HG03469 (cell line): ENCODE results near the gene HOXC10.
A peak's percentile ranks its signal among the peaks of the same experiment; 100 is the strongest.

Experiments used
- ATAC-seq: cut with Tn5 transposase; IDR thresholded peaks from one replicate; pipeline ENCODE4 v1.9.1; 2021; ENCODE audit warnings: mild to moderate bottlenecking, moderate library complexity, moderate number of reproducible peaks; ENCODE audit not compliant: unreplicated experiment

Gene HOXC10

DNA sequence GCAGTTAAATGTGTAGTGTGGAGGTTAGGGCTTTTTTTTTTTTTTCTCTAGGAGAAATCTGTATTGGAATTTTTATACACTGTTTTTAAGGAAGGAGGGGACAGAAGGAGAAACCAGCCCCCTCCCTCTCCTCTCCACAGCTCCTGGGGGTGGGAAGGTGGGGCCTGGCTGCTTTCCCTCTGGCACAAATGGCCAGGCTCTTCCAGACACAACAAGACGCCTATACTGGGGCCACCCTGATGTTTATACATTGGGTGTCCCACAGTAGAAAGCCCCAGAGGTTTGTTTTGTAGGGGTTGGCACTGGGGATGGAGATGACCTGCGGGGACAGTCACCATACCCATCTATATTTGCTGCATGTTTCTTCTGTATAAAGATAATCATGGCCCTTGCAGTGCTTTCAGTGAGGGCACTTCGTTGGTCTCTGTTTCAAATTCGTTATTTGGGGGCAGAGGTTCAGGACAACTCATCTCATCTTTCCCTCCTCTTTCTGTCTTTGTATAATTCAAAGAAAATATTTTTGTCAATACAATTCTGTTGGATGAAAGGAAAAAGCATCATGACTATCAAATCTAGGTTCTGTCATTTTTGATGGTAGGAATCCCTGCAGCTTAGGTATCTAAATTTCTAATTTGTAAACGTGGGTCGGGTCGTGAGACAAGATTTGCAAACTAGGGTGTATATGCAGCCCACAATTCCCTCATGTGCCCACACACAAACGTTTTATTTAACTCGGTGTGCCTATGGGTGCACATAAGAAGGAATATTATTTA, 7.9 kb upstream of the HOXC10 start:
- ATAC-seq = no peak

DNA sequence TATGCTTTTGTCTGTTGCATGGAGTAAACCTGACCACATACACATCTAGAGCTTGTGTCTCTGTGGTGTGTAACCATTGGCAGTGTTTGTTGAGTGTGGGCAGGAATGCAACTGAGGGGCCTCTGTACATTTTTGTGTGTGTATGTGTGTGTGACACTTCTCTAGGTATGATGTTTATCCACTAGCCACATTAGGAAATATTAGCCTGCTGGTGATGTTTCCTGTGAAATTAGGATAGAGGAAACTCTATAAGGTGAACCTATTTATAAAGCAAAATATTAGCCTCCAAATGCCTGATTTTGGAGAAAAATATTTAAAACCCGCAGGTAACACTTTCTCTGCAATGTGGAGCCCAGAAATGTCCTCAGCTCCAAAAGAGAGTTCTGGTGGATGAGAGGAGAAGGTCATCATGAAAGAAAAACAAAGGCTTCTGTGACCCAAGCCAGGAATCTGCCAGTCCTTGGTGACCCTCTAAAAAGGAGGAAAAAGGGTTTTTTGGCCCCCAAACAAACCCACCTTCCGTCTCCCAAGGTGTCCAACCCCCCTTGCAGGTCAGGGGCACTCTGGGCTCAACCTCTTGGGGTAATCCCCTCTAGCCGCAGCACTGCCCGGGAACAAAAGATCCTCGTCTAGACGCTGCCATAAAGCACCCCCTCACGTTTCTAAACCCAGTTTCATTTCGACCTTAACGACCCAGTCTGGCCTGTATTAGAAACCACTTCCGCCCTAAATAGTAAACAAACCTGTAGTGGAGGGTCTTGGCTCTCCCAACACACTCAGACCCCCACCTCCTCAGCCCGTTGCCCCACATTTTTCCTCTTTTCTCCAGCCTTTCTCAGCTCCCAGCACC, 7.1 kb upstream of the HOXC10 start:
- ATAC-seq = no peak

DNA sequence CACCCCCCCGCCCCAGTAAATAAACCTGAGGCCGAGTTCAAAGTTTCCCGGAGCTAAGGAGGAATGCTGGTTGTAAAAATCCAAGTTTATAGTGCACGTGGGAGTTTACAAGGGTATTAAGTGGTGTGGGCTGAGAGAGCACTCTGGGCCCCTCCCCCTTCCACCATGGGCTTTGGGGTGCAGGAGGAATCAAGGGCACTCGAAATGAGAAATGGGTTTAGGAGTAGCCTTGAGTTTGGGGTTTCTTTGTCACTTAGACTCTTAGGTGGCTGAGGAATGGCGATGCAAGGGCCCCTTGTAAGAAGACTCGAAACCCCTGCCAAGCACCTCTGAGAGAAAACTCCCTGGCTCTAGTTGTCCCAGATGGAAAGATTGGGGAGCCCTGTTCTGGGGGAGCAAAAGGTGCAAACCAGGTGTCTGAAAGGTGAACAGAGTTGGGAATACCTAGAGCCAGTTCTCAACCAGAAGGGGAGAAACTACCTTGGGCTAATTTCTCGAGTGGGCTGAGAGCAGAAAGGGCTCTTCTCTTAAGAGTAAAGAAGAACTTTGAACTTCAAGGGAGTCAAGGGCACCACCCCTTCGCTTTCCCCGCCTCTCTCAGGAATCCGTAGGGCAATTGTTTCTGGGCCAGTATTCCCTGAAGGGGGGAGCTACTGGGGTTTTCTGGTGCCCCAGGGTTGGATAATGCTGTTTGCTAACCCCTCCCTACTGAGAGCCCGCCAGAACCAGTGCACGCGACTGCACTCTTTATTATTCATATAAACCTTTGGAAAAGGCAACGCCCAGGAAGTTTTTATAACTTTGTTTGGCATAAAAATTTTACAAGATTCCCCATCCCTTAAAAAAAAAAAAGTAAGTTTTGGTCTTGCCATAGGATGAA, 6.2 kb upstream of the HOXC10 start:
- ATAC-seq = no peak

DNA sequence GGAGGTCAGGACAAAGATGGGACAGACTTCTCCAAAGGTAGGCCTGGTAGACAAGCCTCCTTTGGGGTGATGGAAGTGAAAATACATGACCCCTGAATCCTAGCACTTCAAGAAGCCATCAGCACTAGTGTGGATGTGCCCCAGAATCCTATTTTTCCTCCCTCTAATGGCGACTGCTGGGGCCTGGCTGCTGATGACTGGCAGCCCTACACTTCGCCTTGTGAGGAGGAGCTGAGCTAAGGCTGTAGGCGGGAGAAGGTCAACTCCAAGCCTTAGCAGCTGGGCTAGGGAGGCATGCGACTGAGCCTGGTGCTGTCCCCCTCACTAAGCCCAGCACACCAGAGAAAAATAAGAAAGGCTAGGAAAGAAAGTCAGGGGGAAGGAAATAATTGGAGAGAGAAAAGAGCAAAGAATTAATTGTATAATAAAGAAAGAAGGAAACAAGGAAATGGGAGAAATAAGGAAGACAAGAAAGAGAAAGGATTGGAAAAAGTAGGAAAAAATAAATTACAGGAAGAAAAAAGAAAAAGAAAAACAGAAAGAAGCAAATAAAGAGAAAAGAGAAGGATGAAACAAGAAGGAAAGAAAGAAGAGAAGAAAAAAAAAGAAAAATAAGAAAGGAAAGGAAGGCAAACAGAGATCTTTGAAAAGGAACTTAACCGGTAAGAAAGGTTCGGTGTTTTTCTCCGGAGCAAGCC, 4.7 kb upstream of the HOXC10 start:
- no peak for ATAC-seq

DNA sequence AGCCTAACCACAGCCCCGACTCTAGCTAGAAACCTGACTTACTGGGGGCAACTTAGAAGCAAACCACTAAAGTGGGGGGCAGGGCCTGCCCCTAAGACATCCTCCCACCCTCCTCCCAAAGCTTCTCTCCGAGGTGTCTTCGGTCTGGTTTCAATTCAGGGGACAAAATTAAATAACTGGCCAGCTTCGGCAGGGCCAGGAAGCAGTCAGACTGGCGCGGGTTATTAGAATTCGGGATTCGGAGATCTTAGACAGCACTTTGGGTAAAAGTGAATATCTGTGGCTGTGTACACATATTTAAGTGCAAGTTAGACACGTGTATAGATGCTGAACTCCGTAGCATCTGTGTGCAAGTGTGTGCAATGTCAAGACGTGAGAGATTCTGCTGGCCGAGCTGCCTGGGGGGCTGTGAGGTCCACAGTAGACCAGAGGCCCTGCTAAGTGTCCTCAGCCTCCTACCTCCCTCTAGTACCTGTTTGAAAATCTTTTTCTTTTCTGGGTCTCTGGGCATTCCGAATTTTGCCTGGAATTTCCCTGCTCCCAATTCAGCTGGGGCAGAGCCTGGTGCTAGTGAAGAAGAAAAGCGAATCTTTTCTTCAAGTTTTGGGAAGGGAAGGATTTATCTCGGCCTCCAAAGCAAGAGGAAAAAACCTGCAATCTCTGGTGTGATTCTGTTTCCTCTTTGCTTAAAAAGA, 4.0 kb upstream of the HOXC10 start:
- no peak for ATAC-seq

DNA sequence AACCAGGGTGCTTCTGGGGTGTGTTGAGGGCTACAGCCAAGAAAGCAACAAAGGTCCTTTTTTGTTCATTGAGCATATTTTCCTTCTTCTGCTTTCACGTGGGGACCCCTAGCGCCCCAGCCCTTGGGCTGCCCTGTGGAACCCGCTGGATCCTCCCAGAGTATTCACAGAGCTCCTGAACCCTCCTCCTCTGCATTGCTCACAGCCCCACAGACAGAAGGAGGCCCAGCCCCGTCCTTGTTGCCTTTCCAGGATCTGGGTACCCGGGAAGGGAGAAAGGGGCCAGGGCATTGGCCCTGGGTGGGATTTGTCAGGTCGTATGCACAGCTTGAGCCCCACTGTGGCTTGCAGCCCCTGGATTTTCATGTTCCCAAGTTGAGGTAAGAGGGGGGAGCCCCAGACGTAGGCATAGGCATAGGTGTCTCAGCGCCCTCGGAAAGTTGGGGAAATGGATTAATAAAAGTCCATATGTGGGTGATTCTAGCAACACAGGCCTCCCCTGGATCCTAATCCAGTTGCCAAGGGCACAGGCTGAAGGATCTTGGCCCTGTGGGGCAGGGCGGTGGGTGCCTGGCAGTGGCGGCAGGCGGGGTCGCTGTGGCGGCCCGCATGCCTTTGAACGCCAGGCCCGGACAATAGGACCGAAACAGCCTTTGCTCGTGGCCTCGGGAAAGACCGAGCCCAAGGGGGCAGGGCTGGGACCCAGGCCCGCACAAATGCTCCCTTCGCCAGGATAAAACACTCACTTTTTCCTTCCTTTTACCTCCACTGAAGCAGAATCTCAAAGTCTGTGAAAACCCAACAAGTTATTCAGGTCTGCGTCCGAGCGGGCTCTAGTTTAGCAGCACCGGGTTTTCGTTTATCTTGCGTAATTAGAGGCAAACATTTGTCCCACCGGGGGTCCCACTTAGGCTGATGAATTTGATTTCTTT, 3.0 kb upstream of the HOXC10 start:
- no peak for ATAC-seq

DNA sequence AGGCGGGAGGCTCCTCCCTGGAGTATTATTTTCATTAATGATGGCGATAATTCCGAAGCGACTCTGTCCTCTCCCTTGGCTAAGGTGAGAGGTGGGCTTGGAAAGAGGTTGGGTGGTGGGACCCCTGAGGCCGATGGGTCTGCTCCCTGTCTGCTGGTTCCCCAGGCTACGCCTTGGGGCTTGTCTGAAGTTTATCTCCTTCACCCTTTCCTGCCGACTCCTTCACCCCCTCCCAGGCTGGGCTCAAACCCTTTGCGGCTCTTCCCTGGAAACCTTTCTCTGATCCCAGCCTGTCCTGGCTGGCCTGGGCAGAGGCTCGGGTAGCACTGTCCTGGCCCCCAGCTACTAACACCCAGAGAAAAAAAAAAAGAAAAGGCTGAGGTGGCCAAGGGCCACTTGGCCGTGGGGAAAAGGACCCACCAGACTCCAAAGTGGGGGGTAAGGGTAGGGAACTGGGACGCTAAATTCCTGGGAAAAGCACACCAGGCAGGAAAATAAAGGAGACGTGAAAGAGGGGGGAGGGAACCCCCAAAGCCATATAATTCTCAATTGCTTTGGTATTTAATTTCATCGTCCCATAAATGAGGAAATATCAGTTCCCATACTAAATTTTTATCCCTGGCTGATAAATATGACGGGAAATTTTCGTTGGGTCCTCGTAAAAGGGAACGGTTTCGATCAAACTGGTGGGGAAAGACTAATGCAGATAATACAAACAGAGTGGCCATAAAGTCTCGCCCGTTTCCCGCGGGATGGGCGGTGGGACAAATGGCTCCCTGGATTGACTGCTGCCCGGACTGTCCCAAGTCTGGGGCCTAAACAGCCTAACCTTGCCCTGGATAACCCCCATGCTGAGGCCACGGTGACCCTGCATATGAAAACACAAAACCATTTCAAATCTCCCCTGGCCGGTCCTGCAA, 2.0 kb upstream of the HOXC10 start:
- no peak for ATAC-seq

DNA sequence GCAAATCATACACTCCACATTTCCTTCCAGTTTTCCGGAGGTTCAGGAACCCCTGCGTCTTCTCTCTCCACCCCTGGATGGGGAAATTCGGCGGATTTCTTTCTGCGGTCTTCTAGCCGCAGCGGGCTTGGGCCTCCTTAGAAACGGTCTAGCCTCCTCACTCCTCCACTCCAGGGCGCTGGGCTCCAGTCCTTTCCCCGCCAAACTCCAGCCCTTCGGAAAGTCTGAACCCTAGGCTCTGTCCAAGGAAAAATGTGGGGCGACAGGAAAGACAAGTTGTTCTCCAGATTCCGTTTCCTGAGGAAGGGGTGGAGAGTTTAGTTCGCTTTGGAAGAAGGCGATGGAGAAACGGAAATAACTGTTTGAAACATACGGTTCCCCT, 1.4 kb upstream of the HOXC10 start:
- no peak for ATAC-seq

DNA sequence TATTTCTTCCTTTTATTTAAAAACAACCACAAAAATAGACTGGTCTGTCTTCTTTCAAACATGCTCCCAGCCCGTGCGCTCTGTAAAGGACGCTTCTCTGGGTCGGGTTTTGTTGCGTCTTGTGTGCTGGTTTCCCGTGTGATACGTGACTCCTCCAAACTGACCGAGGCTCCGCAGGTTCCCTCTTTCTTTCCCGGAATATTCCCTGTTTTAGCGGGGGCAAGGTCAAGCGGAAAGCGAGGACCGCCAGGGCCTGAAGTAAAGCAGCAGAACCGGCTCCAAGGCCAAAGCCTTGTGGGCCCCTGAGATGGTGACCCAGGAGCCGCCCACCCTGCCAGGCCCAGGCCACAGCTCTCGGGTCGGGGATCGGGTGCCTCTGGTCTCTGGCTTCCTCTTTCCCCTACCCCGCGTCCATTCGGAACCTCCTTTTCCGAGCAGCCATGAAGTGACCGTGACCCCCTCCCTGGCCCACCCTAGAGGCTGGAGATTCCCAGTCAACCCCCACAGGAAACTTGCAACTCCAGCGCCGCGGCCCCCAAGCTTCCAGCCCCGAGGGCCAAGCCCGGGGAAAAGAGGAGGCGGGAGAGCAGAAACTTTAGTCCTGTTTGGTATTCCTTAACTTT, 885 bp upstream of the HOXC10 start:
- no peak for ATAC-seq

DNA sequence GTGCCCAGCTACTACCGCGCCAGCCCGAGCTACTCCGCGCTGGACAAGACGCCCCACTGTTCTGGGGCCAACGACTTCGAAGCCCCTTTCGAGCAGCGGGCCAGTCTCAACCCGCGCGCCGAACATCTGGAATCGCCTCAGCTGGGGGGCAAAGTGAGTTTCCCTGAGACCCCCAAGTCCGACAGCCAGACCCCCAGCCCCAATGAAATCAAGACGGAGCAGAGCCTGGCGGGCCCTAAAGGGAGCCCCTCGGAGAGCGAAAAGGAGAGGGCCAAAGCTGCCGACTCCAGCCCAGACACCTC, 697 bp downstream of the HOXC10 start:
- no peak for ATAC-seq

DNA sequence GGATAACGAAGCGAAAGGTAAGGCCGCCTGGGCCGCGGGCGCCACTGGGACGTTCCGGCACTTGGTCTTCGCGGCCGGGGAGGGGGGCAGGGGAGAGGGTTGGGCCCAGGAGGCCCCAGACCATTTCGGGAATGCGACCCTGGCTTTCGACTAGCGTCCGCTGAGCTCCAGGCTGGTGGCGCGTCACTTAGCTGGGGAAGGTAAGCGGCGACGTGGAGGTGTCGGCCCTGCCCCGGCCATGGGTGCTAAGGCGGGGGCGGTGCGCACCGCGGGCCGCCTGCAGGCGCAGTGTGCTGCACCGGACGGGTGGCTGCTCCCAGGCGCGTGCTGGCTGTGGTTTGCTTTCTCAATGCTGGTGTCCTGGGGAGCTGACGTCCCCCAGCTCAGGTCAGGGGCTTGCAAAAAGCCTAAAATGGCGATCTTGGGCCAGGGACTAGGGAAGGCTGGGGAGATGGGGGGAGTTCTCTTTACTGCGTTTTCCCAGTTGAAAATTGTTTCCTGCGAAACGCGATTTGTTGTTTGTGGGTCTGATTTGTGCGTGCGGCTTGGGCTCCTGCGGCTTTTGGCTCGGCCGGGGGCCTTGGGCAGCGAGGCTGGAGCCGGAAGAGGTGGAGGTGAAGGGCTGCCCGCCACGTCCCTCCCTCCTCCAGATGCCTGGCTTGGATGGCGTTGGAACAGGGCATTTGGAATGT, 1.2 kb downstream of the HOXC10 start:
- ATAC-seq = no peak

DNA sequence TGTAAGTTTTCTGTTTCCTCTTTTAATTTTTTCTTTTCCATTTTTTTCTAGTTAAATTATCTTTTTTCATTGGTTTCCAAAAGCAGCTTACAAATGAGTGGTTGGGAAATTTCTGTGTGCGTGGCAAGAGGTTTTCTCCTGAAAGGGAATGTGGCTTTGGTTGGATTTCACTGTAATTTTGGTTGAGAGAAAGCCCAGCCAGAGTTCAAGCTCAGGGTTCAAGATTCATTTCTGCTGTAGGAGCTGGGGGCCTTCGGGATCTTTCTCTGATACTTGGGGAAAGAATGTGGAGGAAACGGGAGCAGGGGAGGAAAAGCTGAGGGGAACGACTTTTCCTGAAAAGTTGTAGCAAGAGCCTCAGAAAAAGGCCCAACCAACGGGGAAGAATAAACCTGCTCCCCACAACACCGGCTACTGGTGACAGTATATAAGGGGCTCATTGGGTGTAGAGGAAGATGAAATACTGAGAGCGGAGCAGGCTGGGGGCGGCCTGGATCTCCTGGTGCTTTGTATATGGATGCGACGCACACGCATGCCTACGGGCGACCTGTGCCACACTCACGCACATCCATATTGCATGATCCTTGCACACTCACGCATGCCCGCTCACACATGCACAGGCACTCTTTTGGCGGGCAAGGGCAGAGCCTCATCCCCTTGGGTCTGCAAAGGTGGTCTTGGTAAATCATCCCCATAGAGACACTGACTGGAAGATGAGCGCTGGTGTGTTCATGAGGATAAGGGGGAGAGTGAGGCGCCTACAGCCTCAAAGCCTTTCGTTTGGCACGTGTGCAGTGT, 1.9 kb downstream of the HOXC10 start:
- ATAC-seq = no peak

DNA sequence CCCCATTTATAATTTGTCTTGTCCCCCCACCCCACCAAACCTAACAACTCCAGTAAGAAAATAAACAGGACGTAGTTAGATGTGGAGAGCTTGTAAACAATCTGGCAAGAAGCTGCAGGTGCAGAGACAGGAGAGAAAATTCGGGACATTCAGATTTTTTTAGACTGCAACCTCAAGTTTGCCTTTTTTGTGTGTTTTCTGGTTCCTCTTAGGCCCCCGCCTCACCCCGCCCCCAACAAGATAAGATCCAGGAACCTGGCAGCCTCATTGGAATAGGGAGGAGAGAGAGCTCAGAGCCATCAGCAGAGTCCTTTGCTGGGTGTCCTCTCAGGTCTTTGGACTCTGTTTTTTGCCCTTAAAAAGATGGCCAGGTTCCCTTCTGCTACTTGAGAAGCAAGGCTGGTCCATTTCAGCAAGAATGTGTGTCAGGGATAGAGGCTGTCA, 2.9 kb downstream of the HOXC10 start:
- ATAC-seq = no peak

DNA sequence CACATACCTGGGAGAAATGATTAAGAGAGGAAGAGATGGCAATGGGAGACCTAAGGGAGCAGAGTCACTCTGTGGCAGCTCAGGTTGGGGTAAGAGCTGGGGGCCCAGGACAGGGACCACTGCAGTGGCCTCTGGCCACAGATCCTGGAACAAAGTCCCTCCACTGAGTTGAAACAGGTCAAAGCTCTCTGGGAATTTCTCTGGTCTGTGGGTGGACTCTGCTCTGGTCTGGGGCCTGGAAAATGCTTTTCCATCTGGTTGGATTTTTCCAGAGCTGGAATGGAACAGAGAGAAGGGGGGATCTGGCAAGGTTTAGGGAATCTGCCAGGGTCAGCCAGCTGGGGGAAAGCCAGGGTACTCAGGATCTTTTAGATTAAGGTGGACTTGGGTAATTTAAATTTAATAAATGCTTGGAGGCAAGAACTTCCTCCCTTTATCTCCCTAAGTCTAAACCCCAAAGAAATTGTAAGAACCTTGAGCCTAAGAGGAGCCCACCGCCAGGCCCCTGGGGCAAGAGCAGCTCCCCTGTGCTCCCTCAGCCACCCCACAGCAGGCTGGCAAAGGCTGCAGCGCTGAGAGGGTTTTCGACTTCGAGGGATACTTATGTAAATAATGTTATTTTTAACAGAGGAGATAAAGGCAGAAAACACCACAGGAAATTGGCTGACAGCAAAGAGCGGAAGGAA, 3.7 kb downstream of the HOXC10 start:
- ATAC-seq = no peak

DNA sequence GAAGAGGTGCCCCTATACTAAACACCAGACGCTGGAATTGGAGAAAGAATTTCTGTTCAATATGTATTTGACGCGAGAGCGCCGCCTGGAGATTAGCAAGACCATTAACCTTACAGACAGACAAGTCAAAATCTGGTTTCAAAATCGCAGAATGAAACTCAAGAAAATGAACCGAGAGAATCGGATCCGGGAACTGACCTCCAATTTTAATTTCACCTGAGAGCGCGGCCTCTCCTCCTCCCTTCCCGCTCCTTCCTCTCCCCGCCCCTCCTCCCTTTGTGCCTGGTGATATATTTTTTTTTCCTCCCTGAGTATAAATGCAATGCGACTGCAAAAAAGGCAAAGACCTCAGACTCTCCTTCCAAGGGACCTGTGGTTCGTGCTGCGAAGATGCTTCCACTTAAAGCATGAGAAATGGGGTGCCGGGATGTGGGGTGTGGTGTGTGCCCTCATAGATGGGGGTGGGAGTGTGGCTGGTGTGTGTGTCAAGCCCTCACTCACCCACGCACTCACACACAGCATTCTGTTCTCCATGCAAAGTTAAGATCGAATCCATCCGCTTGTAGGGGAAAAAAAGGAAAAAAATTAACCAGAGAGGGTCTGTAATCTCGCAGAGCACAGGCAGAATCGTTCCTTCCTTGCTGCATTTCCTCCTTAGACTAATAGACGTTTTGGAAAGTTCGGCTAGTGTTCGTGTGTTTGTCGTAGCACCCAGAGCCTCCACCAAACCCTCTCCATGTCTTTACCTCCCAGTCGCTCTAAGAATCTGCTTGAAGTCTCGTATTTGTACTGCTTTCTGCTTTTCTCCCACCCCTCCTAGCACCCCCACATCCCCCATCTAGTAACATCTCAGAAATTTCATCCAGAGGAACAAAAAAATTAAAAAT, 4.5 kb downstream of the HOXC10 start:
- peak; percentile 46 for ATAC-seq
